ENCODE data around the gene ENTPD6.
A peak's percentile ranks its signal among the peaks of the same experiment; 100 is the strongest.

Gene ENTPD6

DNA sequence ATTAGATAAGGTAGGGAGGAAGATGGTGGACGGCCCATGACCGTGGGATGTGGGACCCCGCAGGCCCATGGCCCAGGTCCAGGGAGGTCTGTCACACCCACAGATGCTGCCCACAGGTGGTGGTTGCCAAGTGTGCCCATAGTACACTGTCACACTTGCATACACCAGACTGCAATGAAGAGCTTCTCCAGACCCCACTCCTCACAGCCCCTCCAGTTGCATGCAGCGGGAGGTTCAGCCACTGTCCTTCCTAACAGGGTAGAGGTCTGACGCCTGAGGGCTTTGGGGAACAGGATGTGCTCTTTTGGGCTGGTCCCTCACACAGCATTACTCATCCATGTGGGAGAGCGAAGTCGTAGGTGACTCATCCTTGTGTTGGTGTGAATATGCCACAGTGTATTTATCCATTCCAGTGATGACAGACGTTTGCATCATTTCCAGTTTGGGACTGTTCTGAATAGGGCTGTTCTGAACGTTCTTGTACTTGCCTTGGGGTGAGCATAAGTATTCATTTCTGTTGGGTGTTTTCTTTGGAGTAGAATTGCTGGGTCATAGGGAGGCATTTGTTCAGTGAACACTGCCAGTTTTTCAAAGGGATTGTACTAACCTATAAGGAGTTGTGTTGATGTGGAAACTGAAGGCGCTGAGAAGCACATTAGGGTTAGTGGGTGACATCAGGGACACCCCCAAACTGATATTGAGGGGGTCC, 42.3 kb downstream of the ENTPD6 start (continued):
- TF ChIP-seq, protein P1, sequence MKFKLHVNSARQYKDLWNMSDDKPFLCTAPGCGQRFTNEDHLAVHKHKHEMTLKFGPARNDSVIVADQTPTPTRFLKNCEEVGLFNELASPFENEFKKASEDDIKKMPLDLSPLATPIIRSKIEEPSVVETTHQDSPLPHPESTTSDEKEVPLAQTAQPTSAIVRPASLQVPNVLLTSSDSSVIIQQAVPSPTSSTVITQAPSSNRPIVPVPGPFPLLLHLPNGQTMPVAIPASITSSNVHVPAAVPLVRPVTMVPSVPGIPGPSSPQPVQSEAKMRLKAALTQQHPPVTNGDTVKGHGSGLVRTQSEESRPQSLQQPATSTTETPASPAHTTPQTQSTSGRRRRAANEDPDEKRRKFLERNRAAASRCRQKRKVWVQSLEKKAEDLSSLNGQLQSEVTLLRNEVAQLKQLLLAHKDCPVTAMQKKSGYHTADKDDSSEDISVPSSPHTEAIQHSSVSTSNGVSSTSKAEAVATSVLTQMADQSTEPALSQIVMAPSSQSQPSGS (tag by site-specific recombination; IDR thresholded peaks at IDR 0.05; ENCODE audit: low read depth) = peak; percentile 96
- TF ChIP-seq ZNF155 (tag by site-specific recombination; IDR thresholded peaks at IDR 0.05) (no peak), OSR2 (tag by site-specific recombination; IDR thresholded peaks at IDR 0.05) (peak; percentile 47; the same call in 1 of the 2 replicates), ZBTB20 (tag by site-specific recombination; IDR thresholded peaks at IDR 0.05) (peak; percentile 81), KLF8 (tag by site-specific recombination; IDR thresholded peaks at IDR 0.05) (peak; percentile 92), BCL11B (tag by site-specific recombination; IDR thresholded peaks at IDR 0.05; ENCODE audit: low read depth) (no peak), GLIS1 (tag by site-specific recombination; IDR thresholded peaks at IDR 0.05) (peak; percentile 97), ZNF24 (tag by site-specific recombination; IDR thresholded peaks at IDR 0.05) (peak; percentile 99), KLF7 (tag by site-specific recombination; IDR thresholded peaks at IDR 0.05; ENCODE audit: borderline replicate concordance) (peak; percentile 20; the same call in 1 of the 2 replicates), MEIS1 (CRISPR knock-in tag; IDR thresholded peaks at IDR 0.05; ENCODE audit: borderline replicate concordance) (0 out of 2 replicates have a peak, but pooled peaks have one; percentile 33), WT1 (tag by site-specific recombination; IDR thresholded peaks at IDR 0.05) (peak; percentile 75), ZBTB21 (tag by site-specific recombination; IDR thresholded peaks at IDR 0.05) (peak; percentile 83), KLF16 (tag by site-specific recombination; IDR thresholded peaks at IDR 0.05) (peak; percentile 66; the same call in 1 of the 2 replicates), KLF1 (tag by site-specific recombination; IDR thresholded peaks at IDR 0.05) (peak; percentile 75)
- TF ChIP-seq, protein P2, sequence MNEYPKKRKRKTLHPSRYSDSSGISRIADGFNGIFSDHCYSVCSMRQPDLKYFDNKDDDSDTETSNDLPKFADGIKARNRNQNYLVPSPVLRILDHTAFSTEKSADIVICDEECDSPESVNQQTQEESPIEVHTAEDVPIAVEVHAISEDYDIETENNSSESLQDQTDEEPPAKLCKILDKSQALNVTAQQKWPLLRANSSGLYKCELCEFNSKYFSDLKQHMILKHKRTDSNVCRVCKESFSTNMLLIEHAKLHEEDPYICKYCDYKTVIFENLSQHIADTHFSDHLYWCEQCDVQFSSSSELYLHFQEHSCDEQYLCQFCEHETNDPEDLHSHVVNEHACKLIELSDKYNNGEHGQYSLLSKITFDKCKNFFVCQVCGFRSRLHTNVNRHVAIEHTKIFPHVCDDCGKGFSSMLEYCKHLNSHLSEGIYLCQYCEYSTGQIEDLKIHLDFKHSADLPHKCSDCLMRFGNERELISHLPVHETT (tag by site-specific recombination; IDR thresholded peaks at IDR 0.05) = peak; percentile 91
- TF ChIP-seq, protein P3, sequence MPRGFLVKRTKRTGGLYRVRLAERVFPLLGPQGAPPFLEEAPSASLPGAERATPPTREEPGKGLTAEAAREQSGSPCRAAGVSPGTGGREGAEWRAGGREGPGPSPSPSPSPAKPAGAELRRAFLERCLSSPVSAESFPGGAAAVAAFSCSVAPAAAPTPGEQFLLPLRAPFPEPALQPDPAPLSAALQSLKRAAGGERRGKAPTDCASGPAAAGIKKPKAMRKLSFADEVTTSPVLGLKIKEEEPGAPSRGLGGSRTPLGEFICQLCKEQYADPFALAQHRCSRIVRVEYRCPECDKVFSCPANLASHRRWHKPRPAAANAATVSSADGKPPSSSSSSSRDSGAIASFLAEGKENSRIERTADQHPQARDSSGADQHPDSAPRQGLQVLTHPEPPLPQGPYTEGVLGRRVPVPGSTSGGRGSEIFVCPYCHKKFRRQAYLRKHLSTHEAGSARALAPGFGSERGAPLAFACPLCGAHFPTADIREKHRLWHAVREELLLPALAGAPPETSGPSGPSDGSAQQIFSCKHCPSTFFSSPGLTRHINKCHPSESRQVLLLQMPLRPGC (tag by site-specific recombination; IDR thresholded peaks at IDR 0.05) = peak; percentile 97

DNA sequence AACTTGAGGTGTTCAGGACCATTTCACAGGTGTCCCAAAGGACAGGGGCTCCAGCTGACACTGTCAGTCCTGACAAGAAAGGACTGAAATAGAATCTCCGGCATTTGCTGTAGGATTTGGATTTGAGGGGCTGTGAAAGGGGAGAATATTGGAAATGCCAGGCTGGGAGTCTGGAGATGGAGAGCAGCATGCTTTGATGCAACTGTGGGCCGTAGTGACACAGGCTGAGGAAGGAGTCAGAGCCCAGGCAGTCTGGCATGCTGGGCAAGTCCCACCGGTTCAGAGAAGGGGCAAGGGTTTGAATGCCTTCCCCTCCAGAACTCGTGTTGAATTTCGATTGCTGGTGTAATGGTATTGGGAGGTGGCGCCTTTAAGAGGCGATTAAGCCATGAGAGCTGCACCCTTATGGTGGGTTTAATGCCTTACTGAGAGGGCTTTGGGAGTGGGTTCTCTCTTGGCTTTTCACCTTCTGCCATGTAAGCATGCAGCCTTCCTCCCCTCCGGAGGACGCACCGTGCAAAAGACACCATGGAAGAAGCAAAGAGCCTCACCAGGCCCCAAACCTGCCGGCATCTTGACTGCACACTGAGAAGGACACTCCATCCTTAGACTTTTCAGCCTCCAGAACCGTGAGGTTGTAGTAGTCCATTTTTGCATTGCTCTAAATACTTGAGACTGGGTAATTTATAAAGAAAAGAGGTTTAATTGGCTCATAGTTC, 43.0 kb downstream of the ENTPD6 start:
- CTCF ChIA-PET = no interaction called here
- H3K4me1 ChIP-seq (ENCODE audit: control insufficient read depth, insufficient read depth, low read length) = peaks cover 6% of the 10 kb centered on the region
- no peaks in the 10 kb centered on the region for H3K9me3 ChIP-seq (ENCODE audit: control insufficient read depth, insufficient read depth, low read depth, low read length)
- no peak overlapping the region for H3K4me3 ChIP-seq (ENCODE audit: low read depth, low read length)
- TF ChIP-seq ZNF404 (tag by site-specific recombination; IDR thresholded peaks at IDR 0.05) = no peak
- no peak for TF ChIP-seq GFI1B (tag by site-specific recombination; IDR thresholded peaks at IDR 0.05)
- TF ChIP-seq, protein P4, sequence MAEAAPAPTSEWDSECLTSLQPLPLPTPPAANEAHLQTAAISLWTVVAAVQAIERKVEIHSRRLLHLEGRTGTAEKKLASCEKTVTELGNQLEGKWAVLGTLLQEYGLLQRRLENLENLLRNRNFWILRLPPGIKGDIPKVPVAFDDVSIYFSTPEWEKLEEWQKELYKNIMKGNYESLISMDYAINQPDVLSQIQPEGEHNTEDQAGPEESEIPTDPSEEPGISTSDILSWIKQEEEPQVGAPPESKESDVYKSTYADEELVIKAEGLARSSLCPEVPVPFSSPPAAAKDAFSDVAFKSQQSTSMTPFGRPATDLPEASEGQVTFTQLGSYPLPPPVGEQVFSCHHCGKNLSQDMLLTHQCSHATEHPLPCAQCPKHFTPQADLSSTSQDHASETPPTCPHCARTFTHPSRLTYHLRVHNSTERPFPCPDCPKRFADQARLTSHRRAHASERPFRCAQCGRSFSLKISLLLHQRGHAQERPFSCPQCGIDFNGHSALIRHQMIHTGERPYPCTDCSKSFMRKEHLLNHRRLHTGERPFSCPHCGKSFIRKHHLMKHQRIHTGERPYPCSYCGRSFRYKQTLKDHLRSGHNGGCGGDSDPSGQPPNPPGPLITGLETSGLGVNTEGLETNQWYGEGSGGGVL (tag by site-specific recombination; IDR thresholded peaks at IDR 0.05) = 0 out of 2 replicates have a peak, but pooled peaks have one; percentile 10
- peak overlapping the region; percentile 27; the same call in 1 of the 2 replicates for H3K27ac ChIP-seq (ENCODE audit: extremely low read depth, low read depth, low read length)
- POLR2A ChIA-PET = interaction anchor here (1.3 to 4.1 kb wide), 2 partner anchors 9 to 10 kb away, joined by 4 to 17 read pairs; partner anchors contain the start of gene PYGB
- no peaks in the 10 kb centered on the region for H3K36me3 ChIP-seq (ENCODE audit: control insufficient read depth in 2 of 2, insufficient read depth in 1 of 2, low read length in 2 of 2)

Data from HEK293 (cell line).